Mucosa of descending colon (tissue), 3 donors: Measurements from ENCODE around the gene NMUR2. TPM values are rescaled to one million over a fixed set of nuclear protein-coding genes. Genes with fewer than 3 reads are reported as not detected.

ENCODE experiments used
- ATAC-seq: fragments of 200-7000 bp; cut with Tn5 transposase; one replicate; pipeline ENCODE4 v1.9.1; 2020; ENCODE audit warnings: mild to moderate bottlenecking, moderate library complexity
- DNase-seq, 3 donors: peaks; one replicate each; pipeline ENCODE4 v3.0.0-alpha.2; 2020
- H3K36me3 ChIP-seq: fragments of 200-600 bp; one replicate; pipeline ENCODE4 v1.8.0; 2021; ENCODE audit warnings: low read depth, mild to moderate bottlenecking
- H3K4me1 ChIP-seq: fragments of 200-600 bp; one replicate; pipeline ENCODE4 v1.8.0; 2021; ENCODE audit warnings: low read depth, mild to moderate bottlenecking
- H3K4me3 ChIP-seq: fragments of 200-600 bp; one replicate; pipeline ENCODE4 v1.8.0; 2021; ENCODE audit warnings: mild to moderate bottlenecking
- H3K9me3 ChIP-seq: fragments of 200-600 bp; one replicate; pipeline ENCODE4 v1.8.0; 2021; ENCODE audit warnings: mild to moderate bottlenecking
- intact Hi-C, 2 donors: fragments of 100-400 bp; cut with DNase I in 1 of 2; cut with micrococcal nuclease in 1 of 2; formaldehyde crosslinking; loops; one replicate each; pipeline versions ENCODE4 v1.11.0 to v1.11.1; 2022; cut with DNase I, micrococcal nuclease
- total RNA-seq, 3 donors: library from RNA; stranded (reverse); fragmentation: NEBNext Ultra II Directional in 2 of 3; extraction: Animal tissue kit (Norgen Biotek cat#: 25700) in 2 of 3; gene quantifications; one replicate each; pipeline versions ENCODE4 v1.2.1 to v1.2.4, GENCODE V29; 2021 to 2023
- TF ChIP-seq, protein P1 (sequence below): fragments of 200-600 bp; IDR thresholded peaks from one replicate; pipeline ENCODE4 v1.8.0; 2022; ENCODE audit warnings: antibody characterized with exemption, mild to moderate bottlenecking
- donor health status: DM: no; HTN: no; CAD: no; lungs with moderate emphysema.
- donor health status: DM: no; HTN: no; CAD: no.
- donor health status: DM: no; HTN: yes; CAD: no.

The NMUR2 gene
- total RNA-seq, 3 donors from 2014 or later = not detected

GRCh38 chr5:152358861-152359568 lies 46.1 kb downstream of the NMUR2 start:
- TF ChIP-seq, protein P1, sequence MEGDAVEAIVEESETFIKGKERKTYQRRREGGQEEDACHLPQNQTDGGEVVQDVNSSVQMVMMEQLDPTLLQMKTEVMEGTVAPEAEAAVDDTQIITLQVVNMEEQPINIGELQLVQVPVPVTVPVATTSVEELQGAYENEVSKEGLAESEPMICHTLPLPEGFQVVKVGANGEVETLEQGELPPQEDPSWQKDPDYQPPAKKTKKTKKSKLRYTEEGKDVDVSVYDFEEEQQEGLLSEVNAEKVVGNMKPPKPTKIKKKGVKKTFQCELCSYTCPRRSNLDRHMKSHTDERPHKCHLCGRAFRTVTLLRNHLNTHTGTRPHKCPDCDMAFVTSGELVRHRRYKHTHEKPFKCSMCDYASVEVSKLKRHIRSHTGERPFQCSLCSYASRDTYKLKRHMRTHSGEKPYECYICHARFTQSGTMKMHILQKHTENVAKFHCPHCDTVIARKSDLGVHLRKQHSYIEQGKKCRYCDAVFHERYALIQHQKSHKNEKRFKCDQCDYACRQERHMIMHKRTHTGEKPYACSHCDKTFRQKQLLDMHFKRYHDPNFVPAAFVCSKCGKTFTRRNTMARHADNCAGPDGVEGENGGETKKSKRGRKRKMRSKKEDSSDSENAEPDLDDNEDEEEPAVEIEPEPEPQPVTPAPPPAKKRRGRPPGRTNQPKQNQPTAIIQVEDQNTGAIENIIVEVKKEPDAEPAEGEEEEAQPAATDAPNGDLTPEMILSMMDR = no peak
- intact Hi-C loops = no loop called here
- H3K4me3 ChIP-seq = no peak overlapping the region
- no peaks in the 10 kb centered on the region for H3K4me1 ChIP-seq
- no peaks in the 10 kb centered on the region for H3K9me3 ChIP-seq
- no peaks in the 10 kb centered on the region for H3K36me3 ChIP-seq
- DNase-seq = no peak
- ATAC-seq = no peak

GRCh38 chr5:152356506-152356905 lies 48.6 kb downstream of the NMUR2 start:
- no peak for ATAC-seq
- Histone ChIP-seq H3K4me1 (no peaks in the 10 kb centered on the region), H3K4me3 (no peak overlapping the region), H3K9me3 (no peaks in the 10 kb centered on the region), H3K36me3 (no peaks in the 10 kb centered on the region)
- no peak for DNase-seq
- intact Hi-C loops = no loop called here
- TF ChIP-seq, protein P1 = no peak

DNA sequence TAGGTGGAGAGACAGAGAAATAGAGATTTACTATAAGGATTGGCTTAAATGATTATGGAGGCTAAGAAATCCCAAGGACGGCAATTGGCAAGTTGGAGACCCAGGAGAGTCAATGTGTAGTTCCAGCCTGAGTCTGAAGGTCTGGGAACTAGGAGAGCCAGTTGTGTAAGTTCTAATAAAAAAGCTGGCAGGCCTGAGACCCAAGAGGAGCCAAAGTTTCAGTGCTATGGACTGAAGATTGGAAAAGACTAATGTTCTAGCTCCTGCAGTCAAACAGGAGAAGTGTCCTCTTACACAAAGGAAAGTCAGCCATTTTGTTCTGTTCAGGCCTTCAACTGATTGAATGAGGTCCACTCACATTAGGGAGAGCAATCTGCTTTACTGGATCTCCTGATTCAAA lies 50.0 kb downstream of the NMUR2 start:
- no peaks in the 10 kb centered on the region for H3K9me3 ChIP-seq
- no peaks in the 10 kb centered on the region for H3K36me3 ChIP-seq
- DNase-seq = no peak
- no peak overlapping the region for H3K4me3 ChIP-seq
- no peaks in the 10 kb centered on the region for H3K4me1 ChIP-seq
- ATAC-seq = no peak
- intact Hi-C loops = no loop called here
- TF ChIP-seq, protein P1 = no peak

GRCh38 chr5:152353001-152353400 lies 52.1 kb downstream of the NMUR2 start:
- TF ChIP-seq, protein P1 = no peak
- no peak for ATAC-seq
- Histone ChIP-seq H3K36me3 (no peaks in the 10 kb centered on the region), H3K9me3 (no peaks in the 10 kb centered on the region), H3K4me1 (no peaks in the 10 kb centered on the region), H3K4me3 (no peak overlapping the region)
- no peak for DNase-seq
- intact Hi-C loops = no loop called here

- ATAC-seq (peak; percentile 70), DNase-seq (peak in 2 of 3 donors; percentile 32 to 42)
- no peaks in the 10 kb centered on the region for H3K9me3 ChIP-seq
- H3K36me3 ChIP-seq = no peaks in the 10 kb centered on the region
- H3K4me3 ChIP-seq = no peak overlapping the region
- intact Hi-C loops = no loop called here
- TF ChIP-seq, protein P1 = peak; percentile 73
- no peaks in the 10 kb centered on the region for H3K4me1 ChIP-seq
Observed at GRCh38 chr5:152349683-152350526, 55.2 kb downstream of the NMUR2 start.
